Right renal cortex interstitium (tissue), 3 donors: ENCODE results near the gene DCBLD1. TPM values are rescaled to one million over a fixed set of nuclear protein-coding genes. Genes with fewer than 3 reads are reported as not detected.

ENCODE experiments used
- DNase-seq, 3 donors: peaks; one replicate each; pipeline ENCODE4 v3.0.0-alpha.2; 2013; ENCODE audit warnings: low read depth in 3 of 3, low spot score in 2 of 3
- polyA plus RNA-seq, 3 donors: library from polyadenylated mRNA; unstranded; fragments of 120-200 nt; gene quantifications; one replicate each; pipeline ENCODE4 v1.2.1, GENCODE V29; 2013; ENCODE audit not compliant: insufficient read length in 3 of 3

Gene DCBLD1
- polyA plus RNA-seq, 3 donors: 11.0 to 11.9 (median 11.3) TPM

GRCh38 chr6:117469356-117469755 is 13.1 kb upstream of the DCBLD1 start:
- DNase-seq: no peak

DNA sequence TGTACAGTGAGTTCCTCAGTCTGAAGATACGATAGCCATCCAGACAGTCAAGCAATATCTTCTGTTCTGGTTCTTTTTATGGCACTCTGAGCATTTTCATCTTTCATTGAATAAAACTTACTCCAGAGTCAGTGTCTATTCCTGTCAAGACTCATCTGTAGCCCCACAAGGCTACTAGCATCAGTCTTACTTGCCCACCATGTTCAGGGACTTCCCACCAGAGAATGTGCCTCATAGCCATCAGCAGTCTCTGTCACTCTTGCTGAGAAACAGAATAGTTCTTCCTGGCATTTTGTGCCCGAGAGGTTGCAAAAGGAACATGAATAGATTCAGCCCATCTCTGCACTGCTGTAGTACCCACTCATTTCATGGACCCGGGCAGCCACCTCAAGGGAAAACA is 12.7 kb upstream of the DCBLD1 start:
- DNase-seq: no peak

- no peak for DNase-seq
These were observed 9.8 kb upstream of the DCBLD1 start for GRCh38 chr6:117472667-117473066.

GRCh38 chr6:117473401-117473800 is 9.1 kb upstream of the DCBLD1 start:
- no peak for DNase-seq

DNA sequence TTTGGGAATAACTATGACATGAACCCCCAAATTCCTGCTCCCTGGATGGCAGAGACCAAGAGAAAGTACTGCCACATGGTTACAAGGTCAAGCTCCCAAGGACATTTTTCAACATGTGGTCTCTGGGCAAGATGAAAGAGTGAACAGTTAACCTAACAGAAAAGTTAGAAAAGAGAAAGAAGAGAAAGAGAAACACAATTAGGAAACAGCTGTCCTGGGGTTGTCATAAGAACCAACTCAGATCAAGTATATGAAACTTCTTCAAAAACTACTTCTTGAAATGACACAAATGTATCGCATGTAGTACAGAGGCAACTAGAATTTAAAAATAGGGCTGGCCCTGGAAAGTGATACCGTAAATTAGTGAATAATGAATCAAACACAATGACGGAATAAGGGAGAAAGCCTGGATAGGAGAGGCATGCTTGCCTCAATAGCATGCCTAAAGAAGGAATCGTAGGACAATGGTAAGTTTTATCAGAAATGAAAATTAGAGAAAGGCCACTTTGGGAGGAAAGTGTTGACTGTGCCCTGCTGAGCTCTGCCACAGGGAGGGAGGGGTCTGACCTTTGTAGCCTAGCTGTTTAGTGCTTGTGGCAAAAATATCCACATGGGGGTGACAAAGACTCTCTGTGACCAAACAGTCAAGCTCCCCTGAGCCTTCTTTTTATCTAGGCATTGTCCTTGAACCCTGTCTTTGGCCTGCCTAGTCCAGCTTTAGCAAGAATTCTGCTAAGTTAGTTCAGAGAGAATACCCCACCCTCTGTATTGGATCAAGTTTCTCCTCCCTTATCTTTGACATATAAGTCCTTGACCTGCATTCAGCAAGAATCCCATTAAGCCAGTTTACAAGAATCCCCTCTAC is 4.3 kb upstream of the DCBLD1 start:
- DNase-seq: no peak

GRCh38 chr6:117478853-117479231 is 3.6 kb upstream of the DCBLD1 start:
- no peak for DNase-seq

GRCh38 chr6:117480651-117481050 is 1.8 kb upstream of the DCBLD1 start:
- no peak for DNase-seq

- no peak for DNase-seq
These were observed 1.1 kb upstream of the DCBLD1 start for GRCh38 chr6:117481278-117481925.

GRCh38 chr6:117481926-117482239 is 591 bp upstream of the DCBLD1 start:
- no peak for DNase-seq

DNA sequence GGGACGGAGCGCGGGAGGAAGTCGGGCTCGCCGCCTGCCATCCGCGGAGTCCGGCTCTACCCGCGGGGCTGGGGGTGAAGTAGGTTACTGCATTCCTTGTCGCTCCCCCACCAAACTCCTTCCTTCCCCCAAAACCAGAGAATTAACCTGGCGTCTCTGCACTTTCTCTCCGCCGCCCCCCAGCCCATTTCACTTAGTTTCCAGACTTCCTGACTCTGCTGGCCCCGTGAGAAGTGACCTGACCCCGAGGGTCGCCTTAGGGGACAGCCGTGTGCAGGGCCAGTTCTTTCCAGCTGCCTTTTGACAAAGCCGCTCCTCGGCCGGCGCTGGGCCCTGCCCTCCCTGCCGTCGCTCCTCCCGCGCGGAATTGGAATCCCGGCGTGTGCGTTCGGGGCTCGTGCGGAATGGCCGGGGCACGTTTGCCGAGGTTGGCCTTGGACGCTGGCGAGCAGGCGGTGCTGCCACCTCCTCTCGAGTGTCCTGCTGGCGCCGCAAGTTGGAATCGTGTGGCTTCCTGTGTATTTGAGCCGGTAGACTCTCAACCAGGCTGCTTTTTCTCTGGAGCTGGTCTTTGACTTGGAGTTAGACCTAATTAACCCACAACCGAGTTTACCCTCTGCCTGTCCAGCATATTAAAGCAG is 650 bp downstream of the DCBLD1 start:
- DNase-seq: peak in 2 of 3 donors; percentile 29 to 52

GRCh38 chr6:117483645-117484016 is 1.2 kb downstream of the DCBLD1 start:
- DNase-seq: peak in 1 of 3 donors; percentile 23

GRCh38 chr6:117484052-117484646 is 1.7 kb downstream of the DCBLD1 start:
- no peak for DNase-seq

DNA sequence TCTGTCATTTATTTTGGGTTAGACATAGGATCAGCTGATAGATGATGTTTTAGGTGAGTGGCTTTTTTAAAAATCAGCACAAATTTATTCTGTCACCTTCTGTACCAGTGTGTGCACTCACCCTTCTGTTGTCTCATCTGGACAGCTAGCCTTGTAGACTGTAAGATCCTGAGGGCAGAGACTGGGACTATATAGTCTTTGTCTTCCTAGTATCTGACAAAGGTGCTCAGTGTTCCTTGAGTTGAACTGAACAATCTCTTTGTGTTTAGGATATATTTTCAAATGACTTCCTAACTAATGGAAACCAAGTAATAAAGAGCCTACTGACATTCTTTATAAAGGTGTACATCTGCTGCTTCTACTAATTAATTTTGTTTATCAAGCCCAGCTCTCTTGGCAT is 3.0 kb downstream of the DCBLD1 start:
- DNase-seq: no peak

GRCh38 chr6:117487821-117488220 is 5.3 kb downstream of the DCBLD1 start:
- DNase-seq: no peak

- DNase-seq: no peak
These were observed 6.5 kb downstream of the DCBLD1 start for GRCh38 chr6:117489003-117489402.

DNA sequence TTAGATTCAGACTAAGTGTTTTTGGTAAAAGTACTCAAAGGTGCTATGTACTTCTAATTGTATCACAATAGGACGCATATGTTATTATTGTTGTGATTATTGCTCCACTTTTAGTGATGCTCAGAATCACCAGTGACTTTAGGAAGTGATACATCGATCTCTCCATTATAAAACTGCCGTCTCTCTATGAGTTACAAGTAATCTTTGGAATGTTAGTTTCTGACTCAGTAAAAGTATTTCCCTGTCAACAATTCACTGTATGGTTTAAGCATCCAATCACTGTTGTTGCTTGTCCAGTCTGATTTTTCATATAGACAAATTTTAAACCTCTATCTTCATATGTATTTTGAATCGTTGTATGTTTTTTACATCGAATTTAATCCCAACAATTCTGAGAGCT is 9.4 kb downstream of the DCBLD1 start:
- no peak for DNase-seq

GRCh38 chr6:117493470-117493869 is 11.0 kb downstream of the DCBLD1 start:
- DNase-seq: no peak

DNA sequence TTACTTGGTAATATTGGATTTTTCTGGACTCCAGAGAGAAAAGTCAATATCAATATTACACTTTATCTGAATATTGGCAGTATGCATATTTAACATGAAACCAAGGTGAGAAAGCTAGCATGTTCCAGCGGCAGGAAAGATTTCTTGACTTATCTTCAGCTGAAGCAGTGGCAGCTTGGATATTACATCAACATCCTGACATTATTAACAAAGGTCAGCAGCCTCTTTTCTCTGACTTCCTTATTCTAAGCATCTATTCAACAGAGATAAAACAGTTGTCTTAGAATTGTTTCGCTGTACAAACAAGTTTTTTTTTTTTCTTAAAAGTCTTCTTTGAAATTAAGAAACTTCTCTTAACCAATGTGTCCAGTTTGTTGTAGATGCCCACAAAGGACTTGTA is 11.8 kb downstream of the DCBLD1 start:
- DNase-seq: no peak

DNA sequence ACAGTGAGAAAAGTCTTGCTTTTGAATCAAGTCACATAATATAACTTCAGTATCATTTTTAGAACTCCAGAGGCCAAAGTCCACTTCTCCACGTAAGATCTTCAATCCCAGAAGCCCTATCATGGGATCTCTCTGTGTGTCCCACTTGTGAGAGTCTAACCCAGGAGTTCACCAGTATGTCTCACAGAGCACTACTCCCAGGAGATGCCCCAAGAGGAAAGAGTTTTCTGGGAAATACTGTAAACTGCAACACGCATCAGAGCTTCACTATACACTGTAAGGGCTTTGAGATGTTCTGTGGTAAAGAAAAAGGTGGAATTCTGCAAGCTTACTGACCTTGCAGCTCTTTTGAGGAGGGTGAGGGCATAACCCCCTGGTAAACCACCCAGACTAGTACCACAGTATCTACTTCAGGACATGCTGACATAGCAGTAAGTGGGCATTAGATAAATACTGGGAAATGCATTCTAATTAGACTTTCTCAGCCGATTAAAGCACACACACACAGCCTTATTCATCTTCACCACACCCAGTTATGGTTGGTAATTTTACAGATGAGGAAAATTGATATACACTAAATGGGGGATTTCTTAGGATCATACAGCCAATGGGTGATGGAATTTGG is 12.3 kb downstream of the DCBLD1 start:
- no peak for DNase-seq

DNA sequence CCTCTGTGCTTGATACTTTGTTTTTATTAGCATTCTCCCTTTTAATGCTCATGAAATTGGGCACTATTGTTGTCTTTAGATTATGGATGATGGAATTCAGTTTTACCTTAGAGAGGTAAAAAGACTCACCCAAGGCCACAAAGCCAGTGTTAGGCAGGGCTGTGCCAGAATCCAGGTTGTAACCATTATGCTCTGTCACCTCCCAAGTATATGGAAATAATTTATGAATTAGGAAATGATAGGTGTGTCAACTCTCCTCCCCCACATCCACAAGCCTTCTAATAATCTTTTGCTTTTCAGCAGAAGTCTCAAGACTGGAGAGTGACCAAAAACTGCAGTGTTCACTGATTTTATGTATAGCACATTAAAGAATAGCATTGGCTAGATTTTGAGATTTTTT is 13.0 kb downstream of the DCBLD1 start:
- no peak for DNase-seq

DNA sequence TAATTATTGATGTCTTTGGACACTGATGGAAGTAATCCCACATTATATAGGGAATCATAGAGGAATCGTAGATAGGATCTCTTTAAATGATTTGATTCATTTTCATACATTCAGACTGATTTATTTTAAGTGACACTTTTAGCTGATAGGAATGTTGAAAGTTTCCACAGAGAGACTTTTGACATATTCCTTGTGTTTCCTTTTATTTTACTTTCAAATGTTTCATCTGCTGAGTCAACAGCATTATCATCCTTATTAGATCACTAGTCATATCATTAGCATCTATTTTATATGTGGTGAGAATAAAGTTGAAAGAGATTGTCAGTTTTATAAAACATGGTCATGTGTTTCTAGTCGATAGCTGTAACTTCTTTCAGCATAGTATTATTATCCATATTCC is 13.4 kb downstream of the DCBLD1 start:
- DNase-seq: no peak
